ENCODE results near the gene SLC7A9.
"Not testable (repeated sequence)": the region's sequence is repeated elsewhere in the genome, so short reads cannot be mapped to it uniquely, and the experiment has no call there.

The SLC7A9 gene

DNA sequence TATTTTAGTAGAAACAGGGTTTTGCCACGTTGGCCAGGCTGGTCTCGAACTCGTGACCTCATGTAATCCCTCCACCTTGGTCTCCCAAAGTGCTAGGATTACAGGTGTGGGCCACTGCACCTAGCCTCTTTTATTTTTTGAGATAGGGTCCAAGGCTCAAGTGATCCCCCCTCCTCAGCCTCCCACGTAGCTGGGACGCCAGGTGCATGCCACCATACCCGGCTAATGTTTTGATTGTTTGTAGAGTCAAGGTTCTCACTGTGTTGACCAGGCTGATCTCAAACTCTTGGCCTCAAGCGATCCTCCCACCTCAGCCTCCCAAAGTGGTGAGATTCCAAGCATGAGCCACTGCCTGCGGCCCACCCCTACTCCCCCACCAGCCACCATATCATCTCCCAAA lies 6.3 kb downstream of the SLC7A9 start:
- DNase-seq: no peak

DNA sequence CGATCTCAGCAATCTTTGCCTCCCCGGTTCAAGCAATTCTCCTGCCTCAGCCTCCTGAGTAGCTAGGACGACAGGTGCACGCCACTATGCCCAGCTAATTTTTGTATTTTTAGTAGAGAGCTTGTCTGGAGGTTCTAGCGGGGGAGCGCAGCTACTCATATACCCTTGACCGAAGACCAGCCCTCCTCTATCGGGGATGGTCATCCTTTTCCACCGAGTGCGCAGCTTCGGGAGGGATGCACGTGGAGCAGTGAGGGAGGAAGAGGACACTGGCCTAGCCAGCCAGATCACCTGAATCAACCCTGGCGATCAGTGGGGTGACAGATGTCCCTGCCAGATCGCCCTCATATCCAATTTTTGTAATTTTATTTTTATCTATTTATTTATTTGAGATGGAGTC lies 6.8 kb downstream of the SLC7A9 start:
- no peak for DNase-seq

DNA sequence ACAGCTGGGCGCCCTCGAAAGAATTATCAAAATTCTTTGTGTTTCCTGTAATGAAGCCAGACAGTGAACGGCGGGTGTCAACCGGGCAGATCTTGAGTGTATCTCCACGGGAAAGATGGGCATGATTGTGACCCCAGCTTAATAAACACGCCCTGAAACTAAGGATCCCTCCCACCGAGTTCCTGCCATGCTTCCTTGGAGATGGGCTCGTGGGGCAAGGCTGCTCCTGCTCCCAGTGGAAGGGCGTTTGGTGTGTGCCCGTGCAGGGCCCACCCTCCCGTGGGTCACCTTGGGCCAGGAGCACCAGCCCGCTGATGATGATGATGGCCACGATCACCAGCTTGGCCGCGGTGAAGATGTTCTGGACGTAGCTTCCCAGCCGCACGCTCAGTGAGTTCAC lies 7.4 kb downstream of the SLC7A9 start:
- no peak for DNase-seq

DNA sequence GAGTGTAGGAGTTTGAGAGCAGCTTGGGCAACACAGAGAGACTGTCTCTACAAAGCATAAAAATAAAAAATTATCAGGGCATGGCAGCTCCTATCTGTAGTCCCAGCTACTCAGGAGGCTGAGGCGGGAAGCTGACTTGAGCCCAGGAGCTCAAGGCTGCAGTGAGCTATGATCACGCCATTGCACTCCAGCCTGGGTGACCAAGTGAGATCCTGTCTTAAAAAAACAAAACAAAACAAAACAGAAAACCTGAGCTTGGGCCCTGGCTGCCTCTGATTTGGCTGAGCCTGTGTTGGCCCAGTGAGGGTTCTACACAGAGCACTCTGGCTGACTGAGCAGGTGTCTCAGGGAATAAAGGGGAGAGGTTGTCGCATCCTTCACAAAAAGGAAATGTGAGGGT lies 8.0 kb downstream of the SLC7A9 start:
- no peak for DNase-seq

GRCh38 chr19:32859591-32859990 lies 10.0 kb downstream of the SLC7A9 start:
- DNase-seq: no peak

DNA sequence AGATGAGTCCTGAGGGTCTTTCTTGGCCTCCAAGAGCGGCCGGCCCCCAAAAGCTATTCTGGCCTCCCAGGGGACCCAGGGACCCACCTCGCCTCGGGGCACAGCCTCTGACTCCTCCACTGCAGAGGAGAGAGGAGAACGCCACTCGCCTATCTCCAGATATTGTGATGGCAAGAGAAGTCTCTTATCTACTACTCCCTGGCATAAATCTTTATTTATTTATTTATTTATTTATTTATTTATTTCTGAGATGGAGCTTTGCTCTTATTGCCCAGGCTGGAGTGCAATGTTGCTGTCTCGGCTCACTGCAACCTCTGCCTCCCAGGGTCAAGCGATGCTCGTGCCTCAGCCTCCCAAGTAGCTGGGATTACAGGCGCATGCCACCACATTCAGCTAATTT lies 11.0 kb downstream of the SLC7A9 start:
- no peak for DNase-seq

DNA sequence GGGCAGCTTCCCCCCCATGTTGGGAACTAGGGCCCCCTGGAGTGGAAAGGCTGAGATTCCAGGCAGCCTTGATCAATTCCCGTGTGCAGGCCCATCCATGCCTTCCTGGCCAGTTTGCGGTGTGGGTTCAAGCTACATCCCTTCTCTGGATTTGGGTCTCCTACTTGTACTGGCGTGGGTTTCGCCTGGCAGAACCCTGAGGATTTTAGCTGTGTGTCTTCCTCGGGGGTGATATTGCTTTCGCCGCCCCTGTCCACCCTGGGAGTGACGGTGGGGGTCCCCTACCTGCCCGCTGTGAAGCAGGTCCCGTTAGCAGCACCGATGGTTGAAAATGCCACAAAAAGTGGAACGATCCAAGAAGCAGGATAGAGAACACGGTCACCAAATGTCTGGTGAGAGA lies 11.4 kb downstream of the SLC7A9 start:
- DNase-seq: no peak

GRCh38 chr19:32857584-32857983 lies 12.0 kb downstream of the SLC7A9 start:
- no peak for DNase-seq

GRCh38 chr19:32856818-32857217 lies 12.7 kb downstream of the SLC7A9 start:
- DNase-seq: not testable (repeated sequence)

DNA sequence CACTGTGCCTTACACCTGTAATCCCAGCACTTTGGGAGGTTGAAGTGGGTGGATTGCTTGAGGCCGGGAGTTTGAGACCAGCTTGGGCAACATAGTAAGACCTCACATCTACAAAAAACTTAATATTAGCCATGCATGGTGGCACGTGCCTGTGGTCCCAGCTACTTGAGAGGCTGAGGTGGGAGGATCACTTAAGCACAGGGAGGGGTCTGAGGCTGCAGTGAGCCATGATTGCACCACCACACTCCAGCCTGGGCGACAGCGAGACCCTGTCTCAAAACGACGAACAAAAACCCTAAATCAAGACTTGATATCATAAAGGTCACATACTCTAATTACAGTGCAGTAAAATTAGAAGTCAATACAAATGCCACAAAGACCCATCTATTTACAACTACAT lies 17.4 kb downstream of the SLC7A9 start:
- DNase-seq: no peak

GRCh38 chr19:32848035-32848434 lies 21.5 kb downstream of the SLC7A9 start:
- DNase-seq: not testable (repeated sequence)

GRCh38 chr19:32843716-32844245 lies 25.8 kb downstream of the SLC7A9 start:
- no peak for DNase-seq

- DNase-seq: no peak
These were observed 27.5 kb downstream of the SLC7A9 start for GRCh38 chr19:32842061-32842460.

DNA sequence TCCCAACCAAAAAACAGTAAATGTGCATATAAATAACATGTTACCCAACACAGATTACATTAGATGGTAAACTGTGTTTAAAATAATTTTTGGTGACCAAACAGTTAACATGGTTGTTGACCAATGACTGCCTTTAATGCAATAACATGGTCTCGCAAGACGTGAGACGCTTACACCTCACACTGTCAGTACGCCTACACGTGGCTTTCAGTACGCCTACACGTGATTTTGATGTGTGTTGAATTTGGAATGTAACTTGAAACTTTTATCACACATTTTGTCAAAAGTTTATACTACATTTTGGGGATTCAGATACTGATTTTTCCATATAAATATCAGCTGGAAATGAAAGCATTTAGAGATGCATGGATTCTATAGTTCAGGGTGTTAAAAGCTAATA lies 32.0 kb downstream of the SLC7A9 start:
- no peak for DNase-seq

DNA sequence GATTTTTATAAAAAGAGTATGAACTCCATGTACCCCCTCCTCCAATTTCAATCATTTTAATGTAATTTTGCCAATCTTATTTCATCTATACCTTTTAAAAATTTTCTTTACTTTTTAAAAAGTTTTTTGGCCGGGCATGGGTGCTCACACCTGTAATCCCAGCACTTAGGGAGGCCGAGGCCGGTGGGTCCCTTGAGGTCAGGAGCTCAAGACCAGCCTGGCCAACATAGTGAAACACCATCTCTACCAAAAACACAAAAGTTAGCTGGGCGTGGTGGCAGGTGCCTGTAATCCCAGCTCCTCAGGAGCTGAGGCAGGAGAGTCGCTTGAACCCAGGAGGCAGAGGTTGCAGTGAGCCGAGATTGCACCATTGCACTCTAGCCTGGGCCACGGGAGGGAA lies 36.2 kb downstream of the SLC7A9 start:
- not testable (repeated sequence) for DNase-seq

- DNase-seq: not testable (repeated sequence)
These were observed 36.7 kb downstream of the SLC7A9 start for GRCh38 chr19:32832825-32833224.

DNA sequence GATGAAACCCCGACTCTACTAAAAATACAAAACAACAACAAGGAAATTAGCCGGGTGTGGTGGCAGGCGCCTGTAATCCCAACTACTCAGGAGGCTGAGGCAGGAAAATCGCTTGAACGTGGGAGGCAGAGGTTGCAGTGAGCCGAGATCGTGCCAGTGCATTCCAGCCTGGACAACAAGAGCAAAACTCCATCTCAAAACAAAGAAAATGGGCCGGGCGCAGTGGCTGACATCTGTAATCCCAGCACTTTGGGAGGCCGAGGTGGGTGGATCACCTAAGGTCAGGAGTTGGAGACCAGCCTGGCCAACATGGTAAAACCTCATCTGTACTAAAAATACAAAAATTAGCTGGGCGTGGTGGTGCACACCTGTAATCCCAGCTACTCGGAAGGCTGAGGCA lies 37.5 kb downstream of the SLC7A9 start:
- DNase-seq: not testable (repeated sequence)

DNA sequence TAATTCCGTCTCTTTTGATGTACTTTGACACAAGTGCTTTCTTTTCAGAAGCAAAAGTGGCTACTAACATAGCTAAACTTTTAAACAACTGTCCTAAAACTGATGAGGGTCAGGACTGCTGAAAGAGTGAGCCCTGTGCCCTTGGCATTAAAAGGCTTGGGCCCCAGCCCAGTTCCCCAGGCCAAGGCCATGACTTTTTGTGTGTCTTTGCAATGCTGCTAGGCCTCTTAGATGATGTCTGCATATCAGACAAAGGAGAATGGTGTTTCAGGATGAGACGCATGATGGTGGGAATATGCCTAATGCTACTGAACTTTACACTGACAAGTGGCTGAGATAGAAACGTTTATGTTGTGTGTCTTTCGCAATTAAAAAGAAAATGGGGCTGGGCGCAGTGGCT lies 38.0 kb downstream of the SLC7A9 start:
- no peak for DNase-seq

- DNase-seq: peak; percentile 5
These were observed 39.1 kb downstream of the SLC7A9 start for GRCh38 chr19:32830231-32831014.

- DNase-seq: no peak
These were observed 40.1 kb downstream of the SLC7A9 start for GRCh38 chr19:32829345-32829896.

- no peak for DNase-seq
These were observed 40.8 kb downstream of the SLC7A9 start for GRCh38 chr19:32828643-32829344.

DNA sequence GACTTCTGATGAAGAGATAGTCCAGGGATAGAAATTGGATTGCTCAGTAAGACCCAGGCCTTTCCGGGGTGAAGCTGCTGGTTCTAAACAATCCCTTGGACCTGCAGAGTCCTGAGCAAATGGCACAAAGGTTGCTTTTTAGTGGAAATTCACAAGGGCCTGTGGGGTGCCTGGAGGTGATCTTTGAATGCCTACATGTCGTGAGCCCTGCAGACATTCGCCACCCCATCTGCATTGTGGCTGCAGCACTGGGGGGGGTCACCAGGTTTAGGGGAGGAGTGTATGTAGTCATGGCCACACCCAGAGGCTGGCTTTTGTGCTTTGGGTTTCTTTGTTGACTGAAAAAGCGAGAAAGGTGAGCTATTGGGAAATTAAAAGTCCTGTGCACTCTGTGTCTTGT lies 41.4 kb downstream of the SLC7A9 start:
- no peak for DNase-seq

GRCh38 chr19:32824916-32825608 lies 44.5 kb downstream of the SLC7A9 start:
- no peak for DNase-seq
